Suppressor macrophage treated with lipopolysaccharide for 1 hour (primary cell): Measurements from ENCODE around the gene GOLGA8O.
"Not testable (repeated sequence)": the region's sequence is repeated elsewhere in the genome, so short reads cannot be mapped to it uniquely, and the experiment has no call there.

Experiments used
- DNase-seq, 3 donors: peaks; one replicate each; pipeline ENCODE4 v3.0.0-alpha.2; 2020 to 2022

The GOLGA8O gene

GRCh38 chr15:32455534-32455933 is at the start of gene GOLGA8O:
GOLGA8O (minus strand) TSS chr15:32455634; CDS start chr15:32455536, 98 bp downstream.
- DNase-seq = not testable (repeated sequence)

GRCh38 chr15:32504152-32504811 is 48.8 kb upstream of the GOLGA8O start:
- DNase-seq = not testable (repeated sequence)

GRCh38 chr15:32502946-32503345 is 47.5 kb upstream of the GOLGA8O start:
- DNase-seq = not testable (repeated sequence)

GRCh38 chr15:32492768-32493167 is 37.3 kb upstream of the GOLGA8O start:
- DNase-seq = not testable (repeated sequence)

- not testable (repeated sequence) for DNase-seq
Measured at GRCh38 chr15:32486474-32486873, 31.0 kb upstream of the GOLGA8O start.

GRCh38 chr15:32483377-32483776 is 27.9 kb upstream of the GOLGA8O start:
- not testable (repeated sequence) for DNase-seq

GRCh38 chr15:32481683-32482082 is 26.2 kb upstream of the GOLGA8O start:
- DNase-seq = not testable (repeated sequence)

GRCh38 chr15:32468076-32468475 is 12.6 kb upstream of the GOLGA8O start:
- DNase-seq = not testable (repeated sequence)

- DNase-seq = not testable (repeated sequence)
Measured at GRCh38 chr15:32440445-32440977, 14.9 kb downstream of the GOLGA8O start.

- not testable (repeated sequence) for DNase-seq
Measured at GRCh38 chr15:32434102-32434963, 21.1 kb downstream of the GOLGA8O start.

GRCh38 chr15:32427635-32428034 is 27.8 kb downstream of the GOLGA8O start:
- DNase-seq = not testable (repeated sequence)

GRCh38 chr15:32426511-32426910 is 28.9 kb downstream of the GOLGA8O start:
- not testable (repeated sequence) for DNase-seq

GRCh38 chr15:32407903-32408302 is 47.5 kb downstream of the GOLGA8O start:
- DNase-seq = not testable (repeated sequence)

- not testable (repeated sequence) for DNase-seq
Measured at GRCh38 chr15:32403192-32403591, 52.2 kb downstream of the GOLGA8O start, which contains the start of gene GOLGA8K. GOLGA8K (minus strand) TSS chr15:32403292; CDS start chr15:32403194, 98 bp downstream.

GRCh38 chr15:32396522-32396921 is 58.9 kb downstream of the GOLGA8O start:
- DNase-seq = not testable (repeated sequence)
